ENCODE data around the gene HEXA.

Gene HEXA

GRCh38 chr15:72372361-72372760, 3.5 kb downstream of the HEXA start:
- peak; percentile 24 for DNase-seq

- DNase-seq, result peak; percentile 86
These were observed 5.8 kb downstream of the HEXA start for GRCh38 chr15:72369964-72370363.

GRCh38 chr15:72368899-72369298, 6.9 kb downstream of the HEXA start:
- peak; percentile 78 for DNase-seq

GRCh38 chr15:72368325-72368724, 7.5 kb downstream of the HEXA start:
- peak; percentile 46 for DNase-seq

GRCh38 chr15:72365844-72366243, 10.0 kb downstream of the HEXA start:
- peak; percentile 72 for DNase-seq

- DNase-seq, result peak; percentile 28
These were observed 14.6 kb downstream of the HEXA start for GRCh38 chr15:72361176-72361575.

GRCh38 chr15:72358650-72359171, 17.1 kb downstream of the HEXA start:
- DNase-seq, result peak; percentile 83

GRCh38 chr15:72358121-72358520, 17.7 kb downstream of the HEXA start:
- no peak for DNase-seq

- no peak for DNase-seq
These were observed 21.3 kb downstream of the HEXA start for GRCh38 chr15:72354496-72354895.

GRCh38 chr15:72353266-72353665, 22.5 kb downstream of the HEXA start:
- DNase-seq, result no peak

GRCh38 chr15:72345806-72346205, 30.0 kb downstream of the HEXA start:
- DNase-seq, result no peak

- DNase-seq, result no peak
These were observed 30.5 kb downstream of the HEXA start for GRCh38 chr15:72345280-72345679.

GRCh38 chr15:72344602-72345001, 31.2 kb downstream of the HEXA start:
- DNase-seq, result no peak

- DNase-seq, result peak; percentile 40
These were observed 33.4 kb downstream of the HEXA start for GRCh38 chr15:72342385-72342784.

- no peak for DNase-seq
These were observed 34.5 kb downstream of the HEXA start for GRCh38 chr15:72341361-72341760.

GRCh38 chr15:72340366-72340765, 35.4 kb downstream of the HEXA start:
- DNase-seq, result peak; percentile 46

- DNase-seq, result peak; percentile 83
These were observed 36.0 kb downstream of the HEXA start for GRCh38 chr15:72339777-72340177.

- DNase-seq, result peak; percentile 84
These were observed 37.0 kb downstream of the HEXA start for GRCh38 chr15:72338617-72339321.

GRCh38 chr15:72338148-72338547, 37.7 kb downstream of the HEXA start:
- no peak for DNase-seq

GRCh38 chr15:72334842-72335241, 41.0 kb downstream of the HEXA start:
- DNase-seq, result no peak

GRCh38 chr15:72331021-72331420, 44.8 kb downstream of the HEXA start:
- no peak for DNase-seq

GRCh38 chr15:72323752-72324151, 52.1 kb downstream of the HEXA start:
- no peak for DNase-seq

GRCh38 chr15:72319985-72320671, 55.7 kb downstream of the HEXA start, which contains the start of gene CELF6:
Gene CELF6 (minus strand): TSS chr15:72320157. CDS start chr15:72319874, 283 bp downstream.
- DNase-seq, result peak; percentile 87

- peak; percentile 59 for DNase-seq
These were observed 56.3 kb downstream of the HEXA start for GRCh38 chr15:72319360-72319984.

All from inflammatory macrophage treated with lipopolysaccharide for 4 hours (primary cell).